Nucleus accumbens (tissue), 56 donors: ENCODE results near the gene CASP14.
"Not testable (repeated sequence)": the region's sequence is repeated elsewhere in the genome, so short reads cannot be mapped to it uniquely, and the experiment has no call there.

Experiments
- DNase-seq, 56 donors: peaks; one replicate each; lab custom pipeline; 2025; lab: John Stamatoyannopoulos, UW

CASP14 gene

DNA sequence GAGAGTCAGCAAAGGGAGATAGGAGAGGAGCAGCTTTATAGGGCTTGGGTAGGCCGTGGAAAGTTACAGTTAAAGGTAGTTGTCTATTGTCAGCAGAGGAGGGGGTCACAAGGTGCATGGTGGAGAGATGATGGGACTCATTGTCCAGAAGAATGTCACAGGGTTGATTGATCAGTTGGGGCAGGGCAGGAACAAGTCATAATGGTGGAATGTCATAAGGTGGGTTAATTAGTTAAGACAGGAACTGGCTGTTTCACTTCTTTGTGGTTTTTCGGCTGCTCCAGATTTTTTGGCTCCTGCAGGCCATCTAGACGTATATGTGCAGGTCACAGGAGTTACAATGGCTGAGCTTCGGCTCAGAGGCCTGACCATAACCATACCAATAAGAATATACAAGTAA lies 21.1 kb downstream of the CASP14 start:
- not testable (repeated sequence) for DNase-seq

DNA sequence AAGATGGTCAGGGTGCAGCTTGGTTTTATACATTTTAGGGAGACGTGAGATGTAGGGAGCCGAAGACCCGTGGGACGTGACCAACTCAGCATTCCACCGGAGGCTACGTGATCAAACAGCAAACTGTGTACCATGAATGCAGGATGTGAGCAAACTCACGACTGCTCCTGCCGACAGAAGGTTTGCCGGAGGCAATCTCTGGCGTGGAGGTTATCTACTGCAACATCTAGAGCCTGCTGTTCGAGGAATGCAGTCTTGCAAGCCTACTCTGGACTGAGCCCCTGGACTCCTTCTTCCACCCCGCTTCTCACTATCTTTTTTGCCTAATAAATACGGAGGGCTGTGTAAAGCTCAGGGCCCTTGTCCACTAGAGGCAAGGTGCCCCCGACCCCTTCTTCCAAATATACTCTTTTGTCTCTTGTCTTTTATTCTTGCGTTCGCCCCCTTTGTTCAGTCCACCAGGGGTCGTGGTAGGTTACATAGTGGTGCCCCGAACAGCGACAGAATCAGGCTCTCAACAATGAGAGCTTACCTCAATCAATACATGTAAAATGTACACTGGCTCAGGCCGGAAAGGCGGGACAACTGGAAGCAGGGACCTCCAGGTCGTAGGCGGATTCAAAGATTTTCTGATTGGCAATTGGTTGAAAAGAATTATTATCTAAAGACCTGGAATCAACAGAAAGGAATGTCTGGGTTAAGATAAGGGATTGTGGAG lies 23.8 kb downstream of the CASP14 start:
- no peak for DNase-seq

DNA sequence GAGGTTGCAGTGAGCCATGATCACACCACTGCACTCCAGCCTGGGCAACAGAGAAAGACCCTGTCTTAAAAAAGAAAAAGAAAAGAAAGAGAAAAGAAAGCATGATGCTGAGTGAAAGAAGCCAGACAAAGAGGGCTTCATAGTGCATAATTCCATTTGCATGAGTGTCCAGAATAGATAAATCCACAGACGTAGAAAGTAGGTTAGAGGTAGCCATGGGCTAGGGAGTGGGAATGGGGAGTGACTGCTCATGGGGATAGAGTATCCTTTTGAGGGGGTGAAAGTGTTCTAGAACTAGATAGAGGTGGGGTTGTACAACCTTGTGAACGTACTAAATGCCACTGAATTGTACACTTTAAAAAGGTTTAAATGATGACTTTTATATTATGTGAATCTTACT lies 25.1 kb downstream of the CASP14 start:
- DNase-seq, result no peak

DNA sequence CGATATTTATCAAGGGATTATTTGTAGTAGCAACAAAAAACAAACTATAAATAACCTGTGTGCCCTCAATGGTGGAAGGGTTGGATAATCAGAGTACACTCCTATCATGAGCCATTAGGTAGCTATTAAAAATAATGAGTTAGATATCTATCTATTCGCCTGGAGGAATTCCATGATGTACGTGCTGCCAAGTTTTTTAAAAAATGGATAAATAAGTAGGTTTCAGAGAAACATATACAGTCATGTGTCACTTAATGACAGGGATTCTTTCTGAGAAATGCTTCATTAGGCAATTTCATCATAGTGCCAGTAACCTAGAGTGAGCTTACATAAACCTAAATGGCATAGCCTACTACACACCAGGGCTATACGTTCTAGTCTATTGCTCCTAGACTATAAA lies 26.5 kb downstream of the CASP14 start:
- no peak for DNase-seq

DNA sequence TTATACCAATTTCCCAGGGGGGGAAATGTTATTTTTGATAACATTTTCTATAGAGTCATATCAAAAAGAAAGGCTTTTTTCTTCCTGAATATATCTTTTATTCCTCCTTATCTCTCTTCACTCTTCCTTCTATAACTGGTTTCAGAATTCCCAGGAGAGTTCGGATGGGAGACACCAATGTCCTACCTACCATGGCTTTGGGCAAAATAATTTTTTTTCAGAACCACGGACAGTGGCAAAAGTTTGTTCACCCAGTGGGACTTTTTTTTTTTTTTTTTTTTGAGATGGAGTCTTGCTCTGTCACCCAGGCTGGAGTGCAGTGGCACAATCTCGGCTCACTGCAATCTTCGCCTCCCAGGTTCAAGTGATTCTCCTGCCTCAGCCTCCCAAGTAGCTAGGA lies 30.7 kb downstream of the CASP14 start:
- not testable (repeated sequence) for DNase-seq

DNA sequence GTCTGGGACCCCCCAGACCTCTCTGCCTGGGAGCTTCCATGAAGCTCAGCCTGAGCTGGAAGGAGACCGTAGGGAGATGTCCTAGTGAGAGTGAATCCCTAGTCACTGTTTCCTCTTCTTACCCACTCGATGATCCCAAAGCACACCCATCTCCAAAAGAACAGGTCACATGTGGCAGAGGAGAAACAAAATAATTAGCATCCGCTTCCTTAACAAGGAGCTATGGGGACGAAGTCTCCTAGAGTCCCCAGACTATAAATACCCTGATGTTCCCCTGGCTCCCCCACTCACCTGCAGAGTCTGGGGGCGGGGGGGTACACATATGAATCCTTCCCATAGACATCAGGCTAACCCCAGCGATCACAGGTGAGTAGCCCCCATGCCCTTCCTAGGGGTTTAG lies 32.6 kb downstream of the CASP14 start, which contains the start of gene OR1I1:
OR1I1 (plus strand) TSS at position 301 of the 400 bp plus-strand sequence. CDS start 4,855 bp downstream, outside the sequence.
- no peak for DNase-seq

DNA sequence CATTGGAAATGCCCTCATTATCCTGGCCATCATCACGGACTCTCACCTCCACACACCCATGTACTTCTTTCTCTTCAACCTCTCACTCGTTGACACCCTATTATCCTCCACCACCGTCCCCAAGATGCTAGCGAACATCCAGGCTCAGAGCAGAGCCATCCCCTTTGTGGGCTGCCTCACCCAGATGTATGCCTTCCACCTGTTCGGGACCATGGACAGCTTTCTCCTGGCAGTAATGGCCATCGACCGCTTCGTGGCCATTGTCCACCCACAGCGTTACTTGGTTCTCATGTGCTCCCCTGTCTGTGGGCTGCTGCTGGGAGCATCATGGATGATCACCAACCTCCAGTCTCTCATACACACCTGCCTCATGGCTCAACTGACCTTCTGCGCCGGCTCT lies 37.9 kb downstream of the CASP14 start:
- no peak for DNase-seq

DNA sequence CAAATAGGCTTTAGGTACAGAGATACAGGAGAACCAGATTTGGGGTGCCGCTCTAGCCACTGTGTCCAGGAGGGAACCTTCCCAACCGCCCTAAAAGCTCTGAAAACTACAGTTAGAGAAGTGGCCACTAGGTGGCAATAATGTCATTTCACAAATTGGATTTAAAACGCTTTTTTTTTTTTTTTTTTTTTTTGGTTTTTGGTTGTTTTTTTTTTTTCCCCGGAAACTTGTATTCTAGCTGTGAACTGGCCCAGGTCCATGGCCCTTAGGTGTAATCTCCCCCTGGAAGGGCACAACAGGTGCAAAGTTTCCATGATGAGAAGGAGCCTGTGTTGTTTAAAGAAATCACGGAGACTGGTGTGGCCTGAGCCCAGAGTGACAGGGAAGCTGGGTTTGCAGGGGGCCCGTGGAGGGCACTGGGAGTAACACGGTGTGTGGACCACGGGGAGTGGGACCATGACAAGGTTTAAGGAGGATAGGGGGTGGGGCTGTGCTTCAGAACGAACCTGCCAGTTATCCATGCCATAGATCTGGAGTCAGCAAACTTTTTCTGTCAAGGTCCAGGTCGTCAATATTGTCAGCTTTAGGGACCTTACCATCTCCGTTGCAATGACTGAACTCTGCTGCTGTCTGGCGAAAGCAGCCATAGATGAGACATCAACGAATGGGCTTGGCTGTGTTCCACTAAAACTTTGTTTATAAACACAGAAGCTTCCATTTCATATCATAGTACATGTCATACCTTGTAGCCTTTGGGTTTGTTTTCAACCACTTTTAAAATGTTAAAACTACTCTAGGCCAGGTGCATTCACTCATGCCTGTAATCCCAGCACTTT lies 42.9 kb downstream of the CASP14 start:
- DNase-seq, result peak in 2 of 56 donors; percentile 6 to 14

DNA sequence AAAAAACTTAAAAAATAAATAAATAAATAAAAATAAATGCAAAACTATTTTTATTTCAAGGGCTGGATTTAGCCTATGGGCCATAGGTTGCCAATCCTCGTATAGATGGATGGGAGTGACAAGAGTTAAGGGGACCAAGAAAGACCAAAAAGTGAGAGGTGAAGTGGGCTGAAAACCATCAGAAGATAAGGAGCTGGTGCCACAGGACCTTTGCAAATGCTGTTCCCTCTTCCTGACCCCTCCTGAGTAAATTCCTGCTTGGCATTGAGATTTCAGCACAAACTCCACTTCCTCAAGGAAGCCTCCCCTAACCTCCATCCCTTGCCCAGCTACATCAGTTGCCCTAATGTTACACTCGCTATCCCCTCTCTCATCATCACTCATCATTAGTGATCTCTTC lies 43.7 kb downstream of the CASP14 start:
- DNase-seq, result no peak

DNA sequence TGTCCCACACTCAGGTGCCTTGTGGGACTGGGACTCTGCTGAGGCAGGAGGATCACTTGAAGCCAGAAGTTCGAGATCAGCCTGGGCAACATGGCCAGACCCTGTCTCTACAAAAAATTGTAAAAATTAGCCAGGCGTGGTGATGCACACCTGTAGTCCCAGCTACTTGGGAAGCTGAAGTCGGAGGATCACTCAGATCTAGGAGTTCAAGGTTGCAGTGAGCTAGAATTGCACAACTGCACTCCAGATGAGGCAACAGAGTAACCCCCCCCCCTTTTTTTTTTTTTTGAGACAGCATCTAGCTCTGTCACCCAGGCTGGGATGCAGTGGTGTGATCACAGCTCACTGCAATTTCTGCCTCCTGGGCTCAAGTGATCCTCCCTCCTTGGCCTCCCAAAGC lies 46.9 kb downstream of the CASP14 start:
- no peak for DNase-seq

DNA sequence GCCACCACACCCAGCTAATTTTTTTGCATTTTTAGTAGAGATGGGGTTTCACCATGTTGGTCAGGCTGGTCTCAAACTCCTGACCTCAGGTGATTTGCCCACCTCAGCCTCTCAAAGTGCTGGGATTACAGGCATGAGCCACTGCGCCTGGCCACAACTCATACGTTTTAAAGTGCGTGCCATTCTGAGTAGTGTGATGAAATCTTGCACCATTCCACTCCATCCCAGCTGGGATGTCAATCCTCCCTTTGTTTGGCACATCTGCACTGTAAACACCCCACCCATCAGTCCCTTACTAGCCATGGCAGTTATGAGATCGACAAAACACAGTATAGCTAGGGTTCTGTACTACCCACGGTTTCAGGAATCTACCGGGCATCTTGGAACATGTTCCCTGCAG lies 48.7 kb downstream of the CASP14 start:
- DNase-seq, result not testable (repeated sequence)

DNA sequence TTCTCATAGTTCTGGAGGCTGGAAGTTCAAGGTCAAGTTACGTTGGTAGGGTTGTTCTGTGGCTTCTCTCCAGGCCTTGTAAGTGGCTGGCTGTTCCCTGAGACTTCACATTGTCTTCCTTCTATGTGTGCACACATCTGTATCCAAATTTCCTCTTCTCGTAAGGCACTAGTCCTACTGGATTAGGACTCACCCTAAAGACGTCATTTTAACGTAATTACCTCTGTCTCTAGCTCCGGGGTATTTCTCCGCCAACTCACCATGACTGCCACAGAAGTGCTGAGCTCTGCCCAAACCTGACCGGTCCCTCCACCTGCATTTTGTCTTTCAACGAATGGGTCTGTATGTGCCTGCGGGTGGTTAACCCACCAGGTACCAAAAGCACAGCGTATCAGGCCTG lies 49.2 kb downstream of the CASP14 start:
- no peak for DNase-seq

DNA sequence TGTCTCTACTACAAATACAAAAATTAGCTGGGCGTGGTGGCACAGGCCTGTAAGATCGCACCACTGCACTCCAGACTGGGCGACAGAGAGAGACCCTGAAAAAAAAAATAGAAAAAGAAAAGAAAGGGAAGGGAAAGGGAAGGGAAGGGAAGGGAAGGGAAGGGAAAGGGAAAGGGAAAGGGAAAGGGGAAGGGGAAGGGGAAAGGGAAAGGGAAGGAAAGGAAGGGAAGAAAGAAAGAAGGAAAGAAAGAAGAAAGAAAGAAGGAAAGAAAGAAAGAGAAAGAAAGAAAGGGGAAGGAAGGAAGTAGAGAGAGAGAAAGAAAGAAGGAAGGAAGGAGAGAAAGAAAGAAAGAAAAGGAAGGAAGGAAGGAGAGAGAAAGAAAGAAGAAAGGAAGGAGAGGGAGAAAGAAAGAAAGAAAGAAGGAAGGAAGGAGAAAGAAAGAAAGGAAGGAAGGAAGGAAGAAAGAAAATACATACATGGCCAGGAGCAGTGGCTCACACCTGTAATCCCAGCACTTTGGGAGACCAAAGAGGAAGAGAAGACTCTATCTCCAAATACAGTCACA lies 49.8 kb downstream of the CASP14 start:
- no peak for DNase-seq

DNA sequence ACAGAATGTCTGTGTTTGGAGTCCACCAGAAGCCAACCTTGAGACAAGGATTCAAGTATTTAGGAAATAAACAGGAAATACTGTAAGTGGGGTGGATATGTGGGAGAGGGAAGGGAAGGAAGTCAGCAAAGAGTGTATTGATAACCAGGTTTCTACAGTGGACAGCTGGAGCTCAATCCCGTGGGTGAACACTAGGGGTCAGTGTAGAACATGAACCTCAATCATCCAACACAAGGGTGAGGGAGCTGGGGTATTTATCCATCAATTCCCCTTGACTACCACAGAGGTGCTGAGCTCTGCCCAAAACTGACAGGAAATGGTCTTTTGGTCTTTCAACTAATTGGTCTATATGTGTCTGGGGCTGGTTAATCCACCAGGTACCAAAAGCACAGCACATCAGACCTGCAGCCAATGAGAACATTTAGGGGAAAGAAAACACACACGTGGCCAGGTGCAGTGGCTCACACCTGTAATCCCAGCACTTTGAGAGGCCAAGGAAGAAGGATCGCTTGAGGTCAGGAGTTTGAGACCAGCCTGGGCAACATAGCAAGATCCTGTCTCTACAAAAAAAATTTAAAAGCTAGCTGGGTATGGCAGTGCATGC lies 52.3 kb downstream of the CASP14 start:
- DNase-seq, result peak in 1 of 56 donors; percentile 5

DNA sequence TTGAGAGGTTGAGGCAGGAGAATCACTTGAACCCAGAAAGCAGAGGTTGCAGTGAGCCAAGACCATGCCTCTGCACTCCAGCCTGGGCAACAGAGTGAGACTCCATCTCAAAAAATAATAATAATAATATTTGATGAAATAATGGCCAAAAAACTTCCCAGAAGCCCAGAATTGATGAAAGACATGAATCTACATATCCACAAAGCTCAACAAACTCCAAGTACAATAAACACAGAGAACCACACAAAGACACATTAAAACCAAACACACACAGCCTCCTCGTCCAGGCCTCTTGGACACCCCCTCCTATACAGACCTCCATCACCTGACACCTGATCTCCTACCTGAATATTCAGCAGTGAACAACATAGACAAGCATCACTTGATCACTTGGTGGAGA lies 54.7 kb downstream of the CASP14 start:
- no peak for DNase-seq

DNA sequence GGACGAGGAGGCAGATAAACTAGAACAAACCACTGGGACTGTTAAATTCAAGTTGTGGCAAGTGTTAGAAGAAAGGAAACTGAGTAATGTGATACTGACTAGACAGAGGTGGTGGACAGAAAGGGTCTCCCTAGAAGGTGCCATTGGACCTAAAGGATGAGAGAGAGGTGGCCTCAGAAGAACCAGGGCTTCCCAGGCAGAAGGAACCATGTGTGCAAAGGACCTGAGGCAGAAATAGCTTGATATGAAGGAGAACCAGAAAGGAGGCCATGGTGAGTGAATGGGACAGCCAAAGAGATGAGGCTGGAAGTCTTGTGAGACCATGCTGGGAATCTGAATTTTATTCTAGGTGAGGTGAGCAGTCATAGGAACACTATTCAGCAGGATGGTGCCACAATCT lies 55.1 kb downstream of the CASP14 start:
- DNase-seq, result no peak

DNA sequence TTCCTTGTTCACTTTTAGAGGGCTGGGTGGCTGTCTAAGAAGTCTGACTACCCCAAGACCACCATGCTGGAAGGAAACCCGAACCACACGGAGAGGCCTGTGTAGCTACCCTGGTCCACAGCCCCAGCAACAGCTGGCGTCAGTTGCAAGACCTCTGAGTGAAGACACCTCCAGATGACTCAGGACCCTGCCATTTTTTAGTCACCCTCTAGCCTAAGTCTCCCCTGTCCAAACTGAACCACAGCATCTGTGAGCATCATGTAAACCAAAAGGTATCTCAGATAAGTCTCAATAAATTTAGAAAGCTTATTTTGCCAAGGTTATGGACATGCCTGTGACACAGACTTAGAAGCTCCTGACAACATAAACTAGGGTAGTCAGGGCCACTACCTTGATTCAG lies 55.8 kb downstream of the CASP14 start:
- no peak for DNase-seq

DNA sequence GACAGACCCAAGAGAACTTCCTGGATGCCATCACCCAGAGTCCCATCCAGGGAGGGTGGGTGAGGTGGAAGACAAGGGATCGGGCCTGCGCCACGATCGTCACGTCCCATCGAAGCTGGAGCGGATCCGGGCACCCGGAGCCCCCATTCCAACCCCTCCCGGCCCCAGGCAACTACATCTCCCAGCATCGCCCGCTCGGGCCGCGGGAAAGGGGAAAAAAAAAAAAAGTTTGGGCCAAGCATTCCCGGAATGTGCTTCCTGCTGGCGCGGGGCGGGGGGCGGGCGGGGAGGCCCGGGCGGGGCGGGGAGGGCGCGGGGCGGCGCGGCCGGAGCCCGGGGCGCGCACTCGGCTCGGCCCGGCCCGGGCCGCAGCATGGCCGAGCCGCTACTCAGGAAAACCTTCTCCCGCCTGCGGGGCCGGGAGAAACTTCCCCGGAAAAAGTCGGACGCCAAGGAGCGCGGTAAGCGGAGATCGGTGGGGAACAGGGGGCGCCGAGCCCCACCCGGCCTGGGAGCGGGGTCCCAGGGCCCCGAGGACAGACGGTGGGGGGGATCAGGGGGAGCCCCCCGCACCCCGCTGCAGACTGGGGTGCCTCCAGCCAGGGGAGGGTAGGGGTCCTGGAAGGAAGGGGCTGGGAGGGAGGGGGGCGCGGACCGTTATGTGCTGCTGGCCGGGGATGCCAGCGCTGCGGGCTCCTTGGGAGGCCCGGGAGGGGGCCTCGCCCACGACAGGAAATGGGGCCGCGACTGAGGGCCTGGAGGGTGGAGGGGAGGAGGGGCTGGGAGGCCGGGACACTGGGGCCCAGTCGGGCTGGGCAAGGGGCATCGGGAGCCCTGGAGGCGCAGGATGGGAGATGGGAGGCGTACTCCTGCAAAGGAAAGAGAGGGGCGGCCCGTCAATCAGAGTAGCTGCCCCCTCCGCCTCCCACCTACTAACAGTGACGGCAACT lies 58.1 kb downstream of the CASP14 start, which contains the start of gene SYDE1:
SYDE1 (plus strand) TSS at position 341 of the 950 bp plus-strand sequence; CDS start at position 374, 33 bp downstream.
- DNase-seq, result peak in 2 of 56 donors; percentile 7 to 13
